Body of pancreas (tissue), 4 donors: ENCODE measurements around the gene ASTN2.

ENCODE experiments used
- POLR2A ChIP-seq, 3 donors: fragments of 450-650 bp; IDR thresholded peaks; one replicate each; pipeline ENCODE4 v1.6.1; 2016; ENCODE audit warnings: antibody characterized with exemption in 3 of 3, mild to moderate bottlenecking in 2 of 3
- TF ChIP-seq, protein P1 (sequence below), 7 experiments: fragments of 450-650 bp in 4 of 7; fragments of 200-600 bp in 3 of 7; sonication (generic) in 3 of 7; IDR thresholded peaks; one replicate each; pipeline ENCODE4 v1.5.1; 2016 to 2019; ENCODE audit warnings: antibody characterized with exemption in 7 of 7

DNA sequence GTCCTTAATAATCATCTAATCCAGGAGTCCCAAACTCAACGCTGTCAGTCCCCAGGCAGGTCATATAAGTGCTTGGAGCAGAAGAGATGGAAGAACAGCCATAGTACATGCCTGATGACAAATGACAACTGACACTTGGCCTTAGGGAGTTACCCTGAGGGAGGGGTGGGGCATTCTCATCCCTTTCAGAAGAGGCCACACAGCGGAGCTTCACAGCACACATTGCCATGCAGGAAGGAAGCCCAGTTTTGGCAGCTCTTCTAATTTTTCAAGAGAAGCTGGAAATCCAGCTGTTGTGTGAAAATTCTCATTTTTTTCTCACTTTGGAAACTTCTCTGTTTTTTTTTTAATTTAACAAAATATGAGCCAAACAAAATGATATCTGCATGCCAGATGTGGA, 89.0 kb downstream of the ASTN2 start:
- TF ChIP-seq, protein P1, sequence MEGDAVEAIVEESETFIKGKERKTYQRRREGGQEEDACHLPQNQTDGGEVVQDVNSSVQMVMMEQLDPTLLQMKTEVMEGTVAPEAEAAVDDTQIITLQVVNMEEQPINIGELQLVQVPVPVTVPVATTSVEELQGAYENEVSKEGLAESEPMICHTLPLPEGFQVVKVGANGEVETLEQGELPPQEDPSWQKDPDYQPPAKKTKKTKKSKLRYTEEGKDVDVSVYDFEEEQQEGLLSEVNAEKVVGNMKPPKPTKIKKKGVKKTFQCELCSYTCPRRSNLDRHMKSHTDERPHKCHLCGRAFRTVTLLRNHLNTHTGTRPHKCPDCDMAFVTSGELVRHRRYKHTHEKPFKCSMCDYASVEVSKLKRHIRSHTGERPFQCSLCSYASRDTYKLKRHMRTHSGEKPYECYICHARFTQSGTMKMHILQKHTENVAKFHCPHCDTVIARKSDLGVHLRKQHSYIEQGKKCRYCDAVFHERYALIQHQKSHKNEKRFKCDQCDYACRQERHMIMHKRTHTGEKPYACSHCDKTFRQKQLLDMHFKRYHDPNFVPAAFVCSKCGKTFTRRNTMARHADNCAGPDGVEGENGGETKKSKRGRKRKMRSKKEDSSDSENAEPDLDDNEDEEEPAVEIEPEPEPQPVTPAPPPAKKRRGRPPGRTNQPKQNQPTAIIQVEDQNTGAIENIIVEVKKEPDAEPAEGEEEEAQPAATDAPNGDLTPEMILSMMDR (IDR thresholded peaks at IDR 0.05): no peak
- TF ChIP-seq POLR2A (IDR thresholded peaks at IDR 0.05): no peak
